Measurements from ENCODE around the gene CARD9.

CARD9 gene

GRCh38 chr9:136383436-136383835, 10.0 kb upstream of the CARD9 start:
- TF ChIP-seq JUND (IDR thresholded peaks at IDR 0.05; ENCODE audit: low read depth), result no peak
- no peak for DNase-seq (ENCODE audit: low read depth in 1 of 2, low spot score in 1 of 2)
- in situ Hi-C loops (cut with HindIII; ENCODE audit: low pct_unique_long_range_greater_than_20kb, low sequenced_read_pairs), result no loop called here

- DNase-seq (ENCODE audit: low read depth in 1 of 2, low spot score in 1 of 2), result no peak
- no peak for TF ChIP-seq JUND (IDR thresholded peaks at IDR 0.05; ENCODE audit: low read depth)
- in situ Hi-C loops (cut with HindIII; ENCODE audit: low pct_unique_long_range_greater_than_20kb, low sequenced_read_pairs), result no loop called here
These were observed 8.6 kb upstream of the CARD9 start for GRCh38 chr9:136381966-136382513.

DNA sequence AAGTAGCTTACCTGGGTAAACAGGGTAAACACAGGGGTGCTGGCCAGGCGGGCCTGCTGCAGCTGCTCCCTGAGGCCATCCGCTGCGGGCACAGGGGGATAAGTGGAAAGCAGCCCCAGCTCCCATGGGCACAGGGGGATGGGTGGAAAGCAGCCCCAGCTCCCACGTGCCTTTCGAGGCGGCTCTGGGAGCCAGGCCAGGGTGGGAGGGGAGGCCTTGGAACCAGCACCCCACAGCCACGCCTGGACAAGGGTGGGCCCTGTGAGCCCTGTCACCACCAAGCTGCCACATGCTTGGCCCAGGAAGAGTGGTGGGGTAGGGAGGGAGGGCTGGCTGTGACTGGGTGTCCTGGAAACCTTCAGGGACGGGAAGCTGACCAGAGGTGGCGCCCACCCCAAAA, 7.8 kb upstream of the CARD9 start:
- no peak for DNase-seq (ENCODE audit: low read depth in 1 of 2, low spot score in 1 of 2)
- in situ Hi-C loops (cut with HindIII; ENCODE audit: low pct_unique_long_range_greater_than_20kb, low sequenced_read_pairs), result no loop called here
- TF ChIP-seq JUND (IDR thresholded peaks at IDR 0.05; ENCODE audit: low read depth), result no peak

DNA sequence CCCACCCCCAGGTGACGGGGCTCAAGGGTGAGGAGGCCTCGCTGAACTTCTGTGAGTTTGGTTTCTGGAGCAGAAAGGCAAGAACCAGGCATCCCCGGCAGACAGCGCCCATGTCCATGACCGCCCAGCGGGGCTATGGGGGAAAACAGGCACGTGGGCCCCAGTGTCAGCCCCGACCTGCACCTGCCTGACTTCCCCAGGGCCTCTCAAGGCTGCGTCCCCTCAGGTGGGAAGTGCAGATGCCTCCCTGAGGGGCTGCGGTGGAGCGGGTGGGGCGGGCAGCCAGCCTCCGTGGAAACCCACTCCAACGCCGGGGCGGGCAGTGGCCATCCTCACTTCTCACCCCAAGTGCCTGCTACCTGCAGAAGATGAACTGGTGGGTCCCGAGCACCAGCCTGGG, 6.9 kb upstream of the CARD9 start:
- in situ Hi-C loops (cut with HindIII; ENCODE audit: low pct_unique_long_range_greater_than_20kb, low sequenced_read_pairs), result no loop called here
- DNase-seq (ENCODE audit: low read depth in 1 of 2, low spot score in 1 of 2), result no peak
- no peak for TF ChIP-seq JUND (IDR thresholded peaks at IDR 0.05; ENCODE audit: low read depth)

GRCh38 chr9:136379891-136380290, 6.4 kb upstream of the CARD9 start:
- TF ChIP-seq JUND (IDR thresholded peaks at IDR 0.05; ENCODE audit: low read depth), result no peak
- DNase-seq (ENCODE audit: low read depth in 1 of 2, low spot score in 1 of 2), result no peak
- in situ Hi-C loops (cut with HindIII; ENCODE audit: low pct_unique_long_range_greater_than_20kb, low sequenced_read_pairs), result no loop called here

DNA sequence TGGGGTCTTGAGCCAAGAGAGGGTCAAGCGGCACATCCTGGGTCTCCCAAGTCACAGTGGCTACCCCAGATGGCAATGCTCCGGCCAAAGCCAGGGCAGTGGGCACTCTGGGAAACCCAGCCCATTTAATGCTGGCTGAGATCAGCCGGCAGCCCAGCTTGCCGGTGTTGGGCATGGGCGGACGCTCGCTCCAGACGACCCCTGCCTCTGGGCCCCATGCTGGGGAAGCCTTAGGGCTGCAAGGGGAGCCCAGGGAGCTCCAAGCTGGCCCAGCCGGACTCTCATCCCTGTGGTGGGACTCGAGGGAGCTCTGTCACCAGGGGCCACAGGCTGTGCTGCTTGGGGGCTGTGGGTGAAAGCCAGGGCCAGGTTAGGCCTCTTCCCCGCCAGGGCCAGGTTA, 5.9 kb upstream of the CARD9 start:
- in situ Hi-C loops (cut with HindIII; ENCODE audit: low pct_unique_long_range_greater_than_20kb, low sequenced_read_pairs), result no loop called here
- TF ChIP-seq JUND (IDR thresholded peaks at IDR 0.05; ENCODE audit: low read depth), result no peak
- DNase-seq (ENCODE audit: low read depth in 1 of 2, low spot score in 1 of 2), result no peak

GRCh38 chr9:136379003-136379287, 5.5 kb upstream of the CARD9 start:
- DNase-seq (ENCODE audit: low read depth in 1 of 2, low spot score in 1 of 2), result no peak
- in situ Hi-C loops (cut with HindIII; ENCODE audit: low pct_unique_long_range_greater_than_20kb, low sequenced_read_pairs), result no loop called here
- TF ChIP-seq JUND (IDR thresholded peaks at IDR 0.05; ENCODE audit: low read depth), result no peak

DNA sequence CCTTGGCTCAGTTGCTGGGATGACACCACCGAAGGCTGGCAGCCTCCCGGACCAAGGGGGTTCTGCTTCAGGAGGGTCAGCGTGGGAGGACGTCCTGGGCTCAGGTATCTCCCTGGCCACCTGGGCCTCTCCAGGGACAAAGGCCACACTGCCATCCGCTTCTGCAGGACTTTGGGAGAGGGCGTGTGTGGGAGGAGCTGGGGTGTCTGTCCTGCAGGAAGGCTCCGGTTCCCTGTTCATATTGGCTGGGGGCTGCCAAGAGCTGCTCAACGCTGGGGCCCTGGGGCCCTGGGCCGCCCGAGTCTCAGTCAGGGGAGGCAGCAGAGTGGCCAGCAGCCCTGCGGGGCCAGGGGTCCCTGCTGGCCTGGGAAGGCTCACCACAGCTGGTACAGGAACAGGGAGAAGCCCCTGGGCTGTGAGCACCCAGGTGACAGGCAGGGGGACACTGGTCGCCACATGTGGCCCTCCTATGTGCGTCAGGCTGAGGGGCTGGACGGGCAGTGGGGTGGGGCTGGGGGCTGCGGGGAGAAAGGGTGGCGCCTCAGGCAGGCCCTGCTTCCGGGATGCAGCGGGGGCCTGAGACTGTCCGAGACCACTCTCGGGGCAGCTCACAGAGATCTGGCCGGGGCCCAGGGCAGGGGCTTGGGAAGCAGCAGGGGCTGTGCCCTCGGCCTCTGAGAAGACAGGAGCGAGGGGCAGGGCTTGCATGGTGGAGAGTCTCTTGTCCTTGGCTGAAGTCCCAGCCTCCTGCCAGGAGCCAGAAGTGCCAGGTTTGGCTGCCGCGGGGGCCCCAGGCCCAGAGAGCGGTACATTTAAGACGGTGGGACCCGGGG, 4.9 kb upstream of the CARD9 start:
- no peak for DNase-seq (ENCODE audit: low read depth in 1 of 2, low spot score in 1 of 2)
- no peak for TF ChIP-seq JUND (IDR thresholded peaks at IDR 0.05; ENCODE audit: low read depth)
- in situ Hi-C loops (cut with HindIII; ENCODE audit: low pct_unique_long_range_greater_than_20kb, low sequenced_read_pairs), result no loop called here

- in situ Hi-C loops (cut with HindIII; ENCODE audit: low pct_unique_long_range_greater_than_20kb, low sequenced_read_pairs), result no loop called here
- TF ChIP-seq JUND (IDR thresholded peaks at IDR 0.05; ENCODE audit: low read depth), result no peak
- DNase-seq (ENCODE audit: low read depth in 1 of 2, low spot score in 1 of 2), result no peak
These were observed 4.1 kb upstream of the CARD9 start for GRCh38 chr9:136377341-136378169.

- no peak for DNase-seq (ENCODE audit: low read depth in 1 of 2, low spot score in 1 of 2)
- in situ Hi-C loops (cut with HindIII; ENCODE audit: low pct_unique_long_range_greater_than_20kb, low sequenced_read_pairs), result no loop called here
- no peak for TF ChIP-seq JUND (IDR thresholded peaks at IDR 0.05; ENCODE audit: low read depth)
These were observed 3.0 kb upstream of the CARD9 start for GRCh38 chr9:136376457-136376856.

GRCh38 chr9:136375096-136375495, 1.6 kb upstream of the CARD9 start:
- TF ChIP-seq JUND (IDR thresholded peaks at IDR 0.05; ENCODE audit: low read depth), result no peak
- DNase-seq (ENCODE audit: low read depth in 1 of 2, low spot score in 1 of 2), result no peak
- in situ Hi-C loops (cut with HindIII; ENCODE audit: low pct_unique_long_range_greater_than_20kb, low sequenced_read_pairs), result no loop called here

DNA sequence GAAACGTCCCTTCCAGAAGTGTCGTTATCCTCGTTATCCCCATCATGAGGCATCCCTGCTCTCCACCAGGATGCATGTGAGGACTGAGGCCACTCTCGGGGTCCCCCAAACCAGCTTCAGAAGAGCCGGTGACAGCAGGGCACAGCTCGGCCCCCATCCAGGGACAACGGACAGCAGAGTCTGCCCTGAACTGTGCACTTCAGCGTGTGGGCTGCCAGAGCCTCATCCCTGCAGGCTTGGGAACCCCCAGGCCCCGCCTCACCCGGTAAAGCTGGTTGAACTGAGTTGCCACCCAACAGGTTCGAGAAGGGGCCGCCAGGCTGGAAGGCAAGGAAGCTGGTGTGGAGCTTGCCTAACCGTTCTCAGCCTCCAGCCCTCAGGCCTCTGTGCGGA, 710 bp upstream of the CARD9 start:
- peak in 1 of 2 experiments; percentile 80 for DNase-seq (ENCODE audit: low read depth in 1 of 2, low spot score in 1 of 2)
- in situ Hi-C loops (cut with HindIII; ENCODE audit: low pct_unique_long_range_greater_than_20kb, low sequenced_read_pairs), result no loop called here
- TF ChIP-seq JUND (IDR thresholded peaks at IDR 0.05; ENCODE audit: low read depth), result no peak

Data from T47D (cell line).